Measurements from ENCODE around the gene SLC17A7. TPM values are rescaled to one million over a fixed set of nuclear protein-coding genes. Genes with fewer than 3 reads are reported as not detected.

Gene SLC17A7
- total and polyA plus RNA-seq, 2 of the 8 experiments (the other 6 are each of a cell fraction or from before 2014, with no cell fraction given): 2.7 to 3.0 TPM

- CTCF ChIA-PET (ENCODE audit: partially characterized antibody): interaction anchor here (0.7 to 10.4 kb wide), 18 partner anchors 11 to 165 kb away, joined by 3 to 291 read pairs (median 8); partner anchors contain the start of genes GFY, PTH2 and SLC17A7
Measured at GRCh38 chr19:49390131-49390928, 51.0 kb downstream of the SLC17A7 start.

More at GRCh38 chr19:49390131-49390928, 51.0 kb downstream of the SLC17A7 start:
- Histone ChIP-seq H3K4me2 (ENCODE audit: insufficient read depth in 1 of 2, low read depth in 2 of 2, low read length in 2 of 2) (no peak overlapping the region), H3K23me2 (ENCODE audit: low read depth, low read length) (no peaks in the 10 kb centered on the region; the same call in 1 of the 2 replicates), H2AK5ac (ENCODE audit: low read depth, low read length) (0 out of 2 replicates have a peak overlapping the region, but pooled peaks have one; percentile 24), H3K9me3 (ENCODE audit: insufficient read depth in 2 of 2, low read depth in 1 of 2, low read length in 1 of 2) (no peaks in the 10 kb centered on the region), H3K36me3 (ENCODE audit: control insufficient read depth in 2 of 4, insufficient read depth in 4 of 4, low read length in 3 of 4) (no peaks in the 10 kb centered on the region), H2BK20ac (ENCODE audit: low read length) (no peak overlapping the region), H3K27ac (ENCODE audit: low read depth, low read length) (no peak overlapping the region), H3K79me2 (ENCODE audit: control insufficient read depth in 1 of 2, insufficient read depth in 2 of 2, low read length in 2 of 2) (no peaks in the 10 kb centered on the region), H3K4me1 (replicated peaks in 1 of 4; ENCODE audit: control insufficient read depth in 3 of 4, insufficient read depth in 4 of 4, low read length in 3 of 4) (peaks cover 0 to 3% (median under 1%) of the 10 kb centered on the region in 4 experiments; a peak in 2 of 7 replicates), H4K91ac (replicated peaks; ENCODE audit: insufficient read length, low read length) (no peak overlapping the region), H2BK5ac (ENCODE audit: low read depth, low read length) (no peak overlapping the region), H3K4me3 (ENCODE audit: extremely low read depth in 1 of 4, insufficient read depth in 2 of 4, low read depth in 3 of 4, low read length in 4 of 4) (no peak overlapping the region), H3K14ac (ENCODE audit: insufficient read length) (no peak overlapping the region), H2BK120ac (replicated peaks; ENCODE audit: low read depth, low read length) (no peak overlapping the region), H4K8ac (ENCODE audit: extremely low read depth, insufficient read depth, low read length) (no peak overlapping the region; the same call in 1 of the 2 replicates), H3K27me3 (replicated peaks in 1 of 4; ENCODE audit: control insufficient read depth in 3 of 4, extremely low read depth in 1 of 4, insufficient read depth in 3 of 4, low read length in 3 of 4) (no peaks in the 10 kb centered on the region), H4K20me1 (replicated peaks in 1 of 2; ENCODE audit: control insufficient read depth in 1 of 2, insufficient read depth in 2 of 2, low read length in 2 of 2) (no peaks in the 10 kb centered on the region), H3K18ac (ENCODE audit: extremely low read depth, low read length) (no peak overlapping the region), H3K79me1 (ENCODE audit: low read depth, low read length) (no peaks in the 10 kb centered on the region), H3K23ac (ENCODE audit: insufficient read length) (no peak overlapping the region), H3K9ac (replicated peaks in 1 of 4; ENCODE audit: extremely low read depth in 1 of 4, low read depth in 3 of 4, low read length in 3 of 4) (no peak overlapping the region), H3K56ac (replicated peaks; ENCODE audit: insufficient read length, low read depth, low read length) (no peak overlapping the region), H2AFZ (ENCODE audit: low read length) (no peak overlapping the region), H2BK15ac (ENCODE audit: low read length) (no peak overlapping the region; the same call in 1 of the 2 replicates), H3K4ac (replicated peaks; ENCODE audit: insufficient read length, low read depth, low read length) (no peak overlapping the region), H2BK12ac (ENCODE audit: low read depth, low read length) (no peak overlapping the region), H4K5ac (ENCODE audit: insufficient read length, low read depth, low read length) (no peak overlapping the region)
- no peak for DNase-seq (ENCODE audit: low read depth in 1 of 2, low spot score in 2 of 2)
- no peak for TF ChIP-seq SP4 (IDR thresholded peaks at IDR 0.05; ENCODE audit: low read length)
- TF ChIP-seq GTF2F1 (IDR thresholded peaks at IDR 0.05; ENCODE audit: borderline replicate concordance, low read depth, low read length): no peak
- TF ChIP-seq SP2 (IDR thresholded peaks at IDR 0.05; ENCODE audit: low read length): no peak
- TF ChIP-seq ASH2L (IDR thresholded peaks at IDR 0.05; ENCODE audit: low read length): no peak
- TF ChIP-seq CREB1 (IDR thresholded peaks at IDR 0.05): no peak
- no peak for TF ChIP-seq TBP (IDR thresholded peaks at IDR 0.05; ENCODE audit: low read depth, low read length)
- TF ChIP-seq POLR2AphosphoS5 (IDR thresholded peaks at IDR 0.05; ENCODE audit: low read depth, low read length): no peak
- WGBS, 2 experiments (ENCODE audit: extremely low coverage in 1 of 2, insufficient coverage in 1 of 2, insufficient read length in 1 of 2, insufficient replicate concordance in 2 of 2, low coverage in 1 of 2, low lambda C conversion rate in 2 of 2, missing lambda C conversion rate in 1 of 2): 88% methylated on average over 26 of the region's 26 CpGs; no CpG with 5 or more reads in 1 of the 2 experiments
- POLR2A ChIA-PET (ENCODE audit: partially characterized antibody): interaction anchor here (0.6 to 1.4 kb wide), 6 partner anchors 17 to 60 kb away, joined by 3 to 4 read pairs (median 3); no protein-coding TSS in a partner anchor
- FAIRE-seq: no peak
